CD4-positive, alpha-beta T cell (primary cell): ENCODE measurements around the gene ASIC4. TPM values are rescaled to one million over a fixed set of nuclear protein-coding genes. Genes with fewer than 3 reads are reported as not detected.

ENCODE experiments used
- ATAC-seq: fragments of 200-7000 bp; cut with Tn5 transposase; one replicate; pipeline ENCODE4 v1.10.0; 2022; ENCODE audit warnings: mild to moderate bottlenecking; ENCODE audit not compliant: poor library complexity
- CTCF ChIA-PET: fragments of 350-600 bp; sonication (Branson Sonifier 250); formaldehyde crosslinking; loops from one replicate; lab custom pipeline; 2021; ENCODE audit warnings: antibody characterized with exemption, inconsistent platforms; lab: Charles Lee
- POLR2A ChIA-PET: fragments of 350-600 bp; sonication (Branson Sonifier 250); formaldehyde crosslinking; loops from one replicate; lab custom pipeline; 2021; ENCODE audit warnings: antibody characterized with exemption, inconsistent platforms; lab: Charles Lee
- DNase-seq, 14 experiments: peaks; one replicate each; pipeline ENCODE4 v3.0.0-alpha.2; 2013 to 2020; ENCODE audit warnings: mixed read lengths in 2 of 14
- H3K27ac ChIP-seq, 2 donors: one replicate each; pipeline versions ENCODE4 v1.5.1 to v1.7.0; 2013; ENCODE audit warnings: low read length in 2 of 2, low read depth in 1 of 2, mild to moderate bottlenecking in 1 of 2
- H3K27me3 ChIP-seq, 2 experiments: 1 replicate in 1 of 2; 2 replicates in 1 of 2; pipeline versions ENCODE4 v1.6.1 to v1.7.0; 2013; ENCODE audit warnings: low read length in 2 of 2, control low read depth in 1 of 2, mild to moderate bottlenecking in 1 of 2, moderate library complexity in 1 of 2; ENCODE audit not compliant: insufficient read depth in 2 of 2, control insufficient read depth in 1 of 2
- H3K36me3 ChIP-seq: one replicate; pipeline ENCODE4 v1.6.1; 2013; ENCODE audit warnings: low read length, control low read depth; ENCODE audit not compliant: insufficient read depth
- H3K4me1 ChIP-seq: one replicate; pipeline ENCODE4 v1.6.1; 2013; ENCODE audit warnings: low read length, control low read depth; ENCODE audit not compliant: insufficient read depth
- H3K4me3 ChIP-seq: one replicate; pipeline ENCODE4 v1.5.1; 2013; ENCODE audit warnings: mild to moderate bottlenecking, low read length, moderate library complexity
- H3K9me3 ChIP-seq, 2 experiments: 1 replicate in 1 of 2; 2 replicates in 1 of 2; pipeline versions ENCODE4 v1.6.1 to v1.7.0; 2013; ENCODE audit warnings: low read length in 2 of 2, mild to moderate bottlenecking in 2 of 2, control low read depth in 1 of 2, moderate library complexity in 1 of 2; ENCODE audit not compliant: control insufficient read depth in 1 of 2, insufficient read depth in 1 of 2
- H3K27ac Mint-ChIP-seq: one replicate; pipeline ENCODE4 v1.8.0; 2020; ENCODE audit warnings: mixed read lengths
- H3K27me3 Mint-ChIP-seq: one replicate; pipeline ENCODE4 v1.8.0; 2021; ENCODE audit warnings: mixed read lengths
- H3K36me3 Mint-ChIP-seq: one replicate; pipeline ENCODE4 v1.8.0; 2021; ENCODE audit warnings: low read depth, mixed read lengths
- H3K4me1 Mint-ChIP-seq: one replicate; pipeline ENCODE4 v1.8.0; 2021; ENCODE audit warnings: low read depth, mixed read lengths
- H3K4me3 Mint-ChIP-seq: one replicate; pipeline ENCODE4 v1.8.0; 2020; ENCODE audit warnings: mild to moderate bottlenecking, mixed read lengths
- H3K9me3 Mint-ChIP-seq: one replicate; pipeline ENCODE4 v1.8.0; 2020; ENCODE audit warnings: mixed read lengths
- intact Hi-C, 2 experiments: fragments of 100-400 bp; cut with DNase I in 1 of 2; cut with micrococcal nuclease in 1 of 2; formaldehyde crosslinking; loops; one replicate each; pipeline versions ENCODE4 v1.15.1 to v1.9.0; 2023 to 2025; cut with DNase I, micrococcal nuclease
- total RNA-seq, 174 experiments: library from RNA in 2 of 174; stranded (reverse) in 2 of 174; gene quantifications; one replicate each; pipeline ENCODE4 v1.2.3 and lab custom pipeline; 2021 to 2026
- TF ChIP-seq, protein P1 (sequence below): fragments of 200-600 bp; IDR thresholded peaks from one replicate; pipeline ENCODE4 v1.8.0; 2022; ENCODE audit warnings: antibody characterized with exemption, mild to moderate bottlenecking

The ASIC4 gene
- total RNA-seq, 2 experiments from 2014 or later = 0.08 to 0.17 TPM

DNA sequence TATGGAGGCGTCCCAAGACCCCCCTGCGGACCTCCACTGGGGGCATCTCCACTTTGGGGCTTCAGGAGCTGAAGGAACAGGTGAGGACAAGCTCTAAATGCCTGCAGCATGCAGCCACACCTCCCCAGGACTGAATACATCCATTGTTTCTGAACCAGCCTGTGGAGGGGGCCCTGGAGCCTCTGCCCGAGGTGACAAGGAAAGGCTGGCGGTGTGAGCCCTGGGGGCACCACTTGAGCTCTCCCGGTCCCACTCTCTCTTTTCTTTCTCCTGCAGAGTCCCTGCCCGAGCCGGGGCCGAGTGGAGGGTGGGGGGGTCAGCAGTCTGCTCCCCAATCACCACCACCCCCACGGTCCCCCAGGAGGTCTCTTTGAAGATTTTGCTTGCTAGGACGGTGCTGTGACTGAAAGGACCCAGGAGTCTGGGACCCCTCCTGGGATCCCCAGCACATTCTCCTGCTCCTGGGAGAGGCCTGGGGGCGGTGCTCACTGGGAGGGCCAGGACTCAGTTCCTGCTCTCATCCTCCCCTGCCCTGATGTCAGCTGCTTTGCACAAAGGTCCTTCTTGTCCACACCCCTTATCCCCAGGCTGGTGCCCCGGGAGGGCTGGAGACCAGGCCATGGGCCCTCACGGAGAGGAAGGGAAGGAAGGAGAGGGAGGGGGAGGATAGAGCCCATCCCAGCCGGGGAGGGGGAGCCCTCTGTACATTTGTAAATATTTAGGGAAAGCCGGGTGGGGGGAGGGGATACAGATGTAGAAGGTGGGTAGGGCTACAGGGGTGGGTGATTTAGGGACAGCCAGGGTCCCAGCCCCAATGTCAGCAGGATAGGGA is 23.6 kb downstream of the ASIC4 start:
- POLR2A ChIA-PET = no interaction called here
- CTCF ChIA-PET = no interaction called here
- Mint-ChIP-seq H3K27ac (no peak overlapping the region), H3K4me1 (peaks cover 12% of the 10 kb centered on the region), H3K9me3 (no peaks in the 10 kb centered on the region), H3K4me3 (no peak overlapping the region), H3K36me3 (peaks cover 6% of the 10 kb centered on the region), H3K27me3 (peaks cover 14% of the 10 kb centered on the region)
- ATAC-seq (no peak), DNase-seq (peak in 1 of 14 experiments; percentile 5)
- Histone ChIP-seq H3K4me3 (no peak overlapping the region), H3K27ac (no peak overlapping the region), H3K27me3 (peaks cover 0 to 2% of the 10 kb centered on the region in 2 experiments), H3K4me1 (peaks cover 20% of the 10 kb centered on the region), H3K9me3 (no peaks in the 10 kb centered on the region), H3K36me3 (no peaks in the 10 kb centered on the region)
- TF ChIP-seq, protein P1, sequence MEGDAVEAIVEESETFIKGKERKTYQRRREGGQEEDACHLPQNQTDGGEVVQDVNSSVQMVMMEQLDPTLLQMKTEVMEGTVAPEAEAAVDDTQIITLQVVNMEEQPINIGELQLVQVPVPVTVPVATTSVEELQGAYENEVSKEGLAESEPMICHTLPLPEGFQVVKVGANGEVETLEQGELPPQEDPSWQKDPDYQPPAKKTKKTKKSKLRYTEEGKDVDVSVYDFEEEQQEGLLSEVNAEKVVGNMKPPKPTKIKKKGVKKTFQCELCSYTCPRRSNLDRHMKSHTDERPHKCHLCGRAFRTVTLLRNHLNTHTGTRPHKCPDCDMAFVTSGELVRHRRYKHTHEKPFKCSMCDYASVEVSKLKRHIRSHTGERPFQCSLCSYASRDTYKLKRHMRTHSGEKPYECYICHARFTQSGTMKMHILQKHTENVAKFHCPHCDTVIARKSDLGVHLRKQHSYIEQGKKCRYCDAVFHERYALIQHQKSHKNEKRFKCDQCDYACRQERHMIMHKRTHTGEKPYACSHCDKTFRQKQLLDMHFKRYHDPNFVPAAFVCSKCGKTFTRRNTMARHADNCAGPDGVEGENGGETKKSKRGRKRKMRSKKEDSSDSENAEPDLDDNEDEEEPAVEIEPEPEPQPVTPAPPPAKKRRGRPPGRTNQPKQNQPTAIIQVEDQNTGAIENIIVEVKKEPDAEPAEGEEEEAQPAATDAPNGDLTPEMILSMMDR = no peak
- intact Hi-C loops = no loop called here

DNA sequence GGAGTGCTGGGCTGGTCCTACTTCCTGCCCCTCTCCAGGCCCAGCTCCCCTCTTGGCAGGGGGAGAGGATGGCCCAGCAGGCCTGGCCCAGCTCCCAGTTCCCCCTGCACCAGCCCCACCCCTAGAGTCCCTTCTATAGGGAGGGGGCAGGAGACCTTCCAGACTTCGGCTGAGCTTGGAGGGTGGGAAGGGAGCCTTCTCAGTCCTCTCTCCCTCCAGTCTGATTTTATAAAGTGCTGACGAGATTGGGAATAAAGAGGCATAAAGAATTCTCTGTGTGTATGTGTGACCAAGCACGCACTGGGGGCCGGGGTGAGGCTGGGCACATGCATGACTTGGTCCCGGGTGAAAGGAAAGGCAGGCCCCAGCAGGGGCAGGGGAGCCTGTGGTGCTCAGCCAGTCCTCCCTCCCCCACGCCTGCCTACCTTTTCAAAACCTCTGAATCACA is 24.2 kb downstream of the ASIC4 start:
- Mint-ChIP-seq H3K4me1 (peaks cover 12% of the 10 kb centered on the region), H3K9me3 (no peaks in the 10 kb centered on the region), H3K4me3 (peak overlapping the region; percentile 54), H3K27ac (no peak overlapping the region), H3K36me3 (peaks cover 6% of the 10 kb centered on the region), H3K27me3 (peaks cover 11% of the 10 kb centered on the region)
- no peak for DNase-seq
- H3K9me3 ChIP-seq = no peaks in the 10 kb centered on the region
- H3K27me3 ChIP-seq = no peaks in the 10 kb centered on the region
- H3K27ac ChIP-seq = no peak overlapping the region
- no peaks in the 10 kb centered on the region for H3K36me3 ChIP-seq
- intact Hi-C loops = no loop called here
- CTCF ChIA-PET = no interaction called here
- peaks cover 22% of the 10 kb centered on the region for H3K4me1 ChIP-seq
- POLR2A ChIA-PET = no interaction called here
- H3K4me3 ChIP-seq = no peak overlapping the region
- ATAC-seq = no peak
- TF ChIP-seq, protein P1 = no peak

DNA sequence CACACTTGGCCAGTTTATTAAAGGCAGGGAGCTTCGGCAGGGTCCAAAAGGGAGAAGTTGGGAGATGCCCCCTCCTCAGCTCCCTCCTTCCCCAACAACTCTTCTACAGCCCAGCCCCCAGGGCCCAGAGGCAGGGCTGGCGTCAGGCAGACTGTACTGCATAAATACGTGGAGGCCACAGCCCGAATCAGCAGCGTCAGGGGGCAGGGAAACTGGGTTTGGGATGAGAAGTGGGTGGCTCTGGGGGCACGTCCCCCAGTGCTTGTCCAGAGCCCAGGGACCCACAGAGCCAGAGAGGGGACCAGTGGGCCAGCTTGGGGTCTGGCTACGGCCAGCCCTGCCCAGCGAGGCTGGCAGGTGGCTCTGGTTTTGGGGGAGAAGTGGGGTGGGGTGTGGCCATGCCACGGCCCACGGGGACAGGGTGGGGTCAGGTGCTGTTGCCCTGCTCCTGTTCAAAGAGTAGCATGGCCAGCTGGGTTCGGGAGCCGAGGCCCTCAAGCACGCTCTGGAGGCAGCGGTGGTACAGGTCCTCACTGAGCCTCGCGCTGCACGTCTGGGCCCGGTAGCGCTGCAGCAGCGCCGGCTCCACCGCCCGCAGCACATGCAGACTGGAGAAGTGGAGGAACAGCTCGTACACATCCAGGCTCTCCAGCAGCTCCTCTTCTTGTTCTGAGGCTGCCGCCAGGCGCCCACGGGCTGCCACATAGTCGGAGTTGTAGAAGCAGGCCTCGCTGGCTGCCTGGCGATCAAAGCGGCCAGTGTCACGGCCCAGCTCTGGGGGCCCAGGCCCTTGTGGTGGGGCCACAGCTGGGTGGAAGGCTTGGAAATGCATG is 24.9 kb downstream of the ASIC4 start:
- POLR2A ChIA-PET = no interaction called here
- no peak overlapping the region for H3K27ac ChIP-seq
- DNase-seq (no peak), ATAC-seq (no peak)
- TF ChIP-seq, protein P1 = no peak
- peaks cover 27% of the 10 kb centered on the region for H3K4me1 ChIP-seq
- H3K9me3 Mint-ChIP-seq = no peaks in the 10 kb centered on the region
- intact Hi-C loops = no loop called here
- H3K27me3 Mint-ChIP-seq = peaks cover 9% of the 10 kb centered on the region
- H3K9me3 ChIP-seq = no peaks in the 10 kb centered on the region
- no peak overlapping the region for H3K27ac Mint-ChIP-seq
- H3K4me3 Mint-ChIP-seq = peak overlapping the region; percentile 54
- no peaks in the 10 kb centered on the region for H3K36me3 ChIP-seq
- H3K27me3 ChIP-seq = no peaks in the 10 kb centered on the region
- peaks cover 13% of the 10 kb centered on the region for H3K4me1 Mint-ChIP-seq
- H3K4me3 ChIP-seq = no peak overlapping the region
- CTCF ChIA-PET = interaction anchor here (3.2 to 4.5 kb wide), 2 partner anchors 9 to 21 kb away, joined by 21 to 27 read pairs; no protein-coding TSS in a partner anchor
- peaks cover 6% of the 10 kb centered on the region for H3K36me3 Mint-ChIP-seq
